Dermis blood vessel endothelial cell (primary cell): ENCODE results near the gene GAS6. TPM values are rescaled to one million over a fixed set of nuclear protein-coding genes. Genes with fewer than 3 reads are reported as not detected.
"Not testable (repeated sequence)": the region's sequence is repeated elsewhere in the genome, so short reads cannot be mapped to it uniquely, and the experiment has no call there.

Source experiments
- DNase-seq: peaks from one replicate; pipeline ENCODE4 v3.0.0; 2010
- total RNA-seq: library from RNA; depleted of rRNA; stranded (reverse); fragments of >200 nt; gene quantifications from 2 replicates; pipeline ENCODE4 v1.2.3, GENCODE V29; 2014

GAS6 gene
- total RNA-seq, 1 donor from 2014 or later: 174 TPM

- not testable (repeated sequence) for DNase-seq
These were observed 73.9 kb downstream of the GAS6 start for GRCh38 chr13:113789931-113790330.

DNA sequence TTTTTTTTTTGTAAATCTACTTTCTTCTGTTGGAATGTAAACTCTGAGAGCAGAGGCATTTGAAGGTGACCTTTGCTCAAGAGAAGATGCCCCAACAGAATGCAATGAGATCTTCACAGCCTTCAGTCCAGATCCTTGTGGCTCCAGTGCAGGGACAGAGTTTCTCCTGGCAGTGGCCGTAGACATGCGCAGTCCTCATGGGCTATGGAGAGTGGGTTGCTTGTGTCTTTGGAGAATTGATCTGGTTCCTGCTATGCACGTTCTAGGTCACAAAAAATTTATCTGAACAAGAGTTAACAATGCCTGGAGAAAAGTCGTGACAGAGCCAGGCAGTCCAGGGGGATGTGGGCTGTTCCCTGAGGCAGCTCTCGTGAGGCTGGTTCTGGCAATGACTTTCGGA is 74.7 kb downstream of the GAS6 start:
- no peak for DNase-seq

GRCh38 chr13:113788413-113789135 is 75.3 kb downstream of the GAS6 start:
- no peak for DNase-seq

DNA sequence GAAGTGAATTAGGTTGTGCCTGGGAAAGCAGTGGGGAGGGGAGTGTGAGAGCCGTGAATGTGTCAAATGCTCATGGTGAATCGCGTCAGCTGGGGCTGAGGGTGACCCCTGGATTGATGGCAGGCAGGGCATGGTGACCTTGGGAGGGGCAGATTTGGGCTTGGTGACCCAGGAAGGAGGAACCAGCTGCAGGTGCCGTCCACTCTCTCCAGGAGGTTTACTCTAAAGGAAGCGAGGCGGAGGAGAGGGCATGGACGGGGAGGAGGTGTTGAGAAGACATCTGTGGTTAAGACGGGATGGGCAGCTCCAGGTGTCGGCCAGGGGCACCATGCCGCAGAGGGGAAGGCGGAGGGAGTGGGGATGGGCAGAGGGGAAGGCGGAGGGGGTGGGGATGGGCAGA is 76.2 kb downstream of the GAS6 start:
- no peak for DNase-seq

DNA sequence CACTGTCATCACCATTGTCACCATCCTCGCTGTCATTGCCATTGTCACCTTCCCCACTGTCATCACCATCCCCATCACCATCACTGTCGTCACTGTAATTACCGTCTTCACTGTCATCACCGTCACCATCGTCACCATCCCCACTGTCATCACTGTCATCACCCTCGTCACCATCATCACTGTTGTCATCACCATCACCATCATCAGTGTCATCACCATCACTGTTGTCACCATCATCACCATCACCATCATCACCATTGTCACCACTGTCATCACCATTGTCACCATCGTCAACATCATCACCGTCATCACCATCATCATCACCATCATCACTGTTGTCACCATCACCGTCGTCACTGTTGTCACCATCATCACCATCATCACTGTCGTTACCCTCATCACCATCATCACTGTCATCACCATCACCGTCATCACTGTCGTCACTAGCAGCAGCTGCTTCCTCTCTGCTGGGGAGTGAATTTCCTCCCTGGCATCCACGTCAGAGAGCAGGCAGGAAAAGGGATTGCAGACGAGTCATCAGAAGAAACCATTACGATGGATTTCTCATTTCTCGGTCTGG is 77.5 kb downstream of the GAS6 start:
- peak; percentile 76 for DNase-seq

DNA sequence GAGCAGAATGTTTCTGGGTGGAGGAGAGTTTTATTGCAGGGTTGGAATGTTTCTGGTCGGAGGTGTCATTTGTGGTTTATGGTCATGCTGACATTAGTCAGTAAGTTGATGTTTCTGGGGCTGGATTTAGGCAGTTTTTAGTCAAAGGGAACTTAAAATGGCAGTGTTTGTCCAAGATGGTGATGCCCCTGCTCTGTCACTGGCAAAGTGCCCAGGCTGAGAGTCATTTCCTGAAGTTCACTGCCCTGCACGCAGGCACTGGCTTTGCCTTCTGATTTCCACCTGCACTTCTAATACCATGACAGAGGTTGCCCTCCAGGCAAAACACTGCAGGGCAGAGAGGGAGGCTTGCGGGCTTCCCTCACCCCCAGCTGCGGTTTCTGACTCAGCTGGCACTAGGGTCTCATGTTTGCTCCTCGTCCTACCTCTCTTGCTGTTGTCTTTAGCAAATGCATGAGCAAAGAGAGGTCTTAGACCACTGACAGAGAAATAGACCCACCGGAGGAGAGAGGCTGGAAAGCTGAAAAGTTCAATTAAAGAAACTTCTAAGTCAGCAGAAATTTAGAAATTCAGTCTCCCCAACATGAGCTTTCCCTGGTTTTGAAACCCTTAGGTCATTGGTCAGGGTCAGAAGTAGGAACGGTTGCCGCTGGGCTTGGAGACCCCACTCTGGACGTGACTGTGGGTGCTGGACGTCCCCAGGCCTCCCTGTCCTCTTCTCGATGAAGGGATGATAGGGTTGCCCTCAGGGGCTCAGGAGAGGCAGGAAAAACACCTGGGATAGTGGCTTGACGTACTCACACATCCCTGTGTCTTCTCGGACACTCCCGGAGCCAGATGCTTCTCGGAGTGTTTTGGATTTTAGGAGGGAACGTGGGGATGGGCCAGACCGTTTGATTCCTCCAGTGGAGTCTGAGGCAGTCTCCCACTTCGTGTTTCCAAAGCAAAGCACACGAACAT is 78.5 kb downstream of the GAS6 start:
- DNase-seq: peak; percentile 88

DNA sequence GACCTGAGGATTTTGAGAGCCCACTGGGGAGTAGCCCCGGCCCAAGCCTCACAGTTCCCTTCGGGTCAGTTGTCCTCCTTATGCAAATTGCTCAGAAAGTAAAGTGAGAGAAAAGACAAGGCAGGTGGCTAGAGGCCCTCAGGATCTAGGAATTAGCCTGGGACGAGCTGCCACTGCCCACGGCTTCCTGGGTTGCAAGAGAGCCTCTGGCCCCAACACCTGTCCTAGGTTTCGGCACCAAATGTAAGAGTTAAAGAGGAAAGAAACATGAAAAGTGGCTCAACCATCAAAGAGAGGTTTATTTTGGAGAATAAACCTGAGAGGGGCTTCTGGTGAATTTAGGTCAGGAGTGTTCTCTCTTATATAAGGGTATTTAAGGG is 79.2 kb downstream of the GAS6 start:
- no peak for DNase-seq

DNA sequence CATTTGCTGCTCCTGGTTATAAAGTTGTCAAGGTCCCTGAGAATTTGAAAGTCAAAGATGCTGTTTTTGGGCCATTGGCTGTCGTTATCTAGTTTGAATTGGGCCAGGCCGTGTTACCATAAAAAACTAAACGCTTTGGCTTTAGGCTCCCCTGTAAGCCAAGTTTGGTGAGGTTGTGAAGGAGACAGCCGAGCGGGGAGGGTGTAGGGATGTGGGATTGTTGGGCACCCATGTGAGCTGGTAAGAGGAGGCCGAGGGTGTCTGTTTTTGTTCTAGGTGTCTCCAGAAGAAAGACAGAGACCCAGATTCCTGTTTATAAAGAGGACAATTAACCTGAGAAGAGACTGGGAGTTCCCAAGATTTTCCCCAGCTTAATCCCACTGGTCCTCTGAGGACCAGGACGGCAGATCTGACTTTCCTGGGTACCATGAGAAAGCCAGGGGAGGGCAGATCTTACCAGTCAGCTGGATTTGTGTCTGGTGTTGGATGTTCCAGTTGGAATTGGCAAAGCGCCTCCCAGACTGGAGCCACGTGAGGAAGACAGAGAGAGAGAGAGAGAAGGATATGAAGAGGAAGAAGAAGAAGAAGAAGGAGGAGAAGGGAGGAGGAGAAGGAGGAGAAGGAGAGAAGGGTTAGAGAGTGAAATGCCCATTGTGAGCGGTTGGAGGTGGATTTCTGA is 79.8 kb downstream of the GAS6 start:
- DNase-seq: no peak

DNA sequence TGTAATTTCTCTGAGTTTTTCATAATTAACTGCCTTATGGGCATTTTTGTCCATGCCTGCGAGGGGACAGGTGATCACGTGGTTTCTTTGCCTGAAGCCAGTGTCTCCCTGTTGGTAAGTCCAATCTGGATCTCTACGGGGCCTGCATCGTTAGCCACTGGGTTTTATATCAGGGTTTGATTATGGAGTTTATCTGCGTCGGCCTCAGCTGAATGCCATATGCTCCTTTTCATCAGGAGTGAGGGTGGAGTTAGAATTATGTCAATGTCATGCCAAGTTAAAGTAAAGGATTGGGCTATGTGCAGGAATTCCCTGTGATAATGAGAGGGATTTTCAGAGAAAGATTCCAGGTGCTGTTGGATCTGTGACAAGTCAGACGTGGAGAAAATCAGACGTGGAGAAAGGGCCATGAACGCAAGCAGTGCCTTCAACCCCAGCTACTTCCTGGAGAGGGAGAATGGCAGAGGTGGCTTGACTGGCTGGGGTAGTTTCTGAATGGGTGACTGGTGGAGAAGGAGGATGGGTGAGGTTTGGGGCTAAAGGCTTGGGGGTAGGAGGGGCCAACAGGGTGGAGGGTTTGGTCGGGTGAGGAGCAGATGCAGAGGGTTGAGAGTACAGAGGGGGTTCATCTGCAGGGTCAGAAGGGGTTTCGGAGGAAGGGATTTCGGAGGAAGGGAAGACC is 80.5 kb downstream of the GAS6 start:
- DNase-seq: no peak

DNA sequence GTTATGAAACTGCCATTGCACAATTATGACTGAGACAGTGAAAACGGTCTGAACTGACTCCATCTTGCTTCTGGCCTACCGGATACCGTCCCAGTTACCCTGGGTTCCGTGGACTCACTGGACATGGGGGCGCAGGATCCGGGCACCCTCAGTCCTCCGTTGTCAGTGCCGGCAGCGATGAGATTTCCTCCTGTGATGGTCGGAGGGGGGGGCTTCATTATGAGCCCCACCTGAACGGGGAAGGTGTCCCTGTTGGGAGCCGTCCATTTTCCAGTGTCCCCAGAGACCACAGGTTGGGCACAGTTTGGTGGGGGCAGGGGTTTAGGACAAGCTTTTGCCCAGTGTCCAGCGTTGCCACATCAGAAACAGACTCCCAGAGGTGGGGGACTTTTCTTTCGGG is 81.4 kb downstream of the GAS6 start:
- DNase-seq: no peak

GRCh38 chr13:113781571-113781970 is 82.3 kb downstream of the GAS6 start:
- no peak for DNase-seq

- peak; percentile 38 for DNase-seq
These were observed 86.3 kb downstream of the GAS6 start for GRCh38 chr13:113777311-113778260.

- DNase-seq: no peak
These were observed 87.4 kb downstream of the GAS6 start for GRCh38 chr13:113776231-113777125.

DNA sequence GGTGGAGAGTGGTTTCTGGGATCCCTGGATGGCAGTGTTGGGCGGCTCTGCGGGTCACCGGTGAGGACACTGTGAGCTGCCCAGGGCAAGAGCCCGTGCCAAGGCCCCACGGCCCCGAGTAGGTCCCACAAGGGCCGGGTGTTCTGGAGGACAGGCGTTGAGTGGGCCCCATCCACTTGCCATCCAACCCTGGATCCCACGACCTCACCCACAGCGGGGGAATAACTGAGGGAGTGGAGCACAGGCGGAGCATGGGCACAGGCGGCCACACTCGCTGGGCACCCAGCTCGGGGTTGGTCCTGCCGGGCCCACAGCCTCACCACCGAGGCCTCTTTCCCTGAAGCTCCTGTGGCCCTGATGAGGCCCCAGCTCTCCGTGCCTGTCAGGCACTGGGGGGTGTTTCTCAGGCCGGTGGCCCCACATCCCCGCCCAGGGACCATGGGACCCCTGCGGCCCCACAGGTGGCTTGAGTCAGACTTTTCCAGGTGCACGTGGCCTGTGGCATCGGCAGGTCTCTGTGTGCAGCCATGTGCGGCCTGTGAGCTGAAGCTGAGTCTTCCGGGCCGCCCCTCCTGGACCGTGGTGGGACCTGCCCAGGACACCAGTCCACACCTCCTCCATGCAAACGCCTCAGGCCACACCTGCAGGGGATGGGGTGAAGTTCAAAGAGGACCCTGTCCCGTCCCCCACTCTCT is 88.3 kb downstream of the GAS6 start:
- no peak for DNase-seq

DNA sequence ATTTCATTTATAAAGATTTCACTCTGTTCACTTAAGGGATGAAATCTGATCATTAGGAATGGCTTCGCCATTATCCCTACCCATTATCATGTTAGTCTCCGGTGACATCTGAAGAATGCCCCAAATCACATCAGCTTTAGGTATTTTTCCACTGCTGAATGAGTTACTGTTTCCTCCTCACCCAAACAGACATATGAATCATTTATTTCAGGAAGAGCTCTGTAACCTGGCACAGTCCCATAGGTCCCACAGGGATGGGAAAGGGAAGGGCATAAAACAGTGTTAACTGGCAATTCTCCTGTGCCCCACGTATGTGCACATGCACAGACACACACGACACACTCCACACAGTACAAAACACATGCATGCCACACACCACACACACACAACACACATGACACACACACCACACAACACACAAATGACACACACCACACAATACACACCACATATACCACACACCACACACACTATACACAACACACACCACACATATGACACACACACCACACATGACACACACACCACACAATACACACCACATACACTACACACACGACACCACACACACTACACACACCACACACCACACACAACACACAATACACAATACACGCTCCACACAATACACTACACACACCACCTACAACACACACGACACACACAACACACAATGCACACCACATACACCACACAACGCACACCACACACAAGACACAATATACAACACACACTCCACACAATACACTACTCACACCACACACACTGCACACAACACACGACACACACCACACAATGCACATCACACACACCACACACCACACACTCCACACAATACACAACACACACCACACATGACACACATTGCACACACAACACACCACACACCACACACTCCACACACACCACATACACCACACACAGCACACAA is 89.4 kb downstream of the GAS6 start:
- DNase-seq: peak; percentile 94

GRCh38 chr13:113771709-113772331 is 92.1 kb downstream of the GAS6 start:
- DNase-seq: peak; percentile 92

DNA sequence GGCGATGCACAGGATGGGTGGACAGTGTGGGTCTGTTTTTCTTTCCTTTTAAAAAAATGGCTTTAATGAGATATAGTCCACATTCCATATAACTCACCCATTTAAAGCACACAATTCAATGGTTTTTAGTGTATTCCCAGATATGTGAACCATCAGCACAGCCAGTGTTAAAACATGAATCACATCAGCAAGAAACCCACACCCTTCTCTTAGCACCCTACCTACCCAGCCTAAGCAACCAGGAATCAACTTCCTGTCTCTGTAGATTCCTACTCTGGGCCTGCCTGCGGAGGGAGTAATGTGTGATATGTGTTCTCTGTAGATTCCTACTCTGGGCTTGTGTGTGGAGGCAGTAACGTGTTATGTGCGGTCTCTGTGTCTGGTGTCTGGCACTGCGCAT is 92.9 kb downstream of the GAS6 start:
- peak; percentile 17 for DNase-seq
